Measurements from ENCODE around the gene NECAB3. TPM values are rescaled to one million over a fixed set of nuclear protein-coding genes. Genes with fewer than 3 reads are reported as not detected.

The NECAB3 gene
- total RNA-seq, 1 donor from 2014 or later = 16.2 TPM

DNA sequence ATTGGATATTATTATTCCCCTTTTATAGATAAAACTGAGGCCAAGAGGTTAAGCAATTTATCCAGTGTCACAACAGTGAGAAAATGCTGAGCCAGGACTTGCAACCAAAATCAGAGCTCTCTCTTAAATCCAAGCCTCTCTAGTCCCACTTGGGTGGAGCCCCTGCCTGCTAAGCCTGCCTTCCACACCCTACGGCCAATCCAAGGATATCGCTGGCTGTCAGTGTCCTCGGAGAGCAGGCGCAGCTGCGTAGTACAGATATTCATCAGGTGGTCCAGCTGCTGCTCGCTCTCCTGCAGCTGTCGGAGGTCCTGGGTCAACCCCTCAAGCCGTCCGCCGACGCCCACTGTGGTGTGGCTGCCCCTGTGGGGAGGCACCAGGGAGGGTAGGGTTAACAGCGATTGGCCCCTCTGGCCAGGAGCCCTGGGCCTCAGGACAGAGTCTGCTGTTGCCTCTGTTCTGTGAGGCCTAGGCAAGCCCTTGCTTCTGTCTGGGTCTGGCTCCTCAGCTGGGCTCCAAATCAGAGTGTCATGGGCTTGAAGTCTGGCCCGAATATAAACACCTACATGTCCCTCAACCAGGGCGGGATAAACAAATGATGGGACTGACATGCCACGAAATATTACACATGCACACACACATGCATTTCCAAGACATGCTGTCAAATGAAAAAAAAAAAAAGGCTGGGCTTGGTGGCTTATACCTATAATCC is 3.9 kb upstream of the NECAB3 start:
- no peak for DNase-seq (ENCODE audit: low read depth, low spot score)

DNA sequence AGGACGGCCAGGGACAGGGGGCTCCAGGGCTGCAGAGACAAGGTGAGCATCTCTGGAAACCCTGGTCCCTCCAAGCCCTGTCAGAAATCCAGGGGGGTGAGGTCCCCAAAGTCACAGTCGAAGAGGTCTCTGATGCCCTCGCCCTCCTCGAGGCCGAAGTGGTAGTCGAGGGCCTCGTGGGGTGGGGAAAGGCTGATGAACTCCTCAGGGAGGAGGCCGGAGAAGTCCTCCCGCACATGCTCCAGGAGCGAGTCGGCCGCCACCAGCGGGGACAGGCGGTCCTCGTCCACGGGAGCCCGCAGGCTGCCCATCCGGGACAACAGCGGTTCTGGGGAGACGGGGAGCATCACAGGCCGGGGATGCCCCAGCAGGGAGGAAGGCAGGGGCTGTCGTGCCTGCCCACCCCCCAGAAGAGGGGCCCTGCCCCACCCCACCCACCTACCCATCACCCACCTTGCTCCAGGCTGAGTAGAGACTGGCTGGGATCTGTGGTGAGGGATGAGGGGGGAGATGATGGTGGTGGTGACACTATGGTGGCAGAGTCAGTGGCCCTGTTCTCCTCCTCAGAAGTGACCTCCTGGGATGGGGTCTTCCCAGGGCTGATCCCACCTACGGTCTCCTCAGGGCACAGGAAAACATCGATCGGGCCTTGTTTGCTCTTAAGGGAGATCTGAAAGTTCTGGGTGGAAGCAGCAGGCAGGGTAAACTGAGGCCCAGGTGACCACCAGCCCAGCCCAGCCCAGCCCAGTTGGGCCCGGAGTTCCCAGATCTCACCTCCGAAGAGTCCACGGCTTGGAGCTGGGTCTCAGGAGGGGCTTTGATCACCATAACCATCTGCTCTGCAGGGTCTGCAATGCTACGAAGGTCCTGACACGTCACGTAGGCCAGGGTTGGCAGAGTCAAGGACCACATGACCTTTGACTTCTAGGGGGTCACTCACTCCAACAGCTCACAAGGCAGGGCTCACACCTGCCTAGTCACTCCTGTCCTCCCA is 2.7 kb upstream of the NECAB3 start:
- DNase-seq (ENCODE audit: low read depth, low spot score) = no peak

DNA sequence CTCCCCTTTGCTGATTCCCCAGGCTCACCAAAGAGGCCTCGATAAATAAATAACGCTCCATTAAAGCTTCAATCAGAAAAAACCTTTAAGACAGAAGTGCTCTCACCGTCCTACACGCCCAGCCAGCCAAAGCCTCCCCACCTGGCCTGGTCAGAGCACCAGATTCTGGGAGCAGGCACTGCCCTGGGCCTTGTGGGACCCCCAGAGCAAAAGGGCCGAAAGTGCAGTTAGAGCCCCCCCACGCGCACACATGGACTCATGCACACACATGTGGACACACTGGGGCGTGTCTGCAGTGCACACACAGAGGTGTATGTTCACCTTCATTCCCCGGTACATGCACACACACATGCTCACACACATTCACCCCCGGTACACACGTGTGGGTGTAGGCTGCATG is 1.9 kb upstream of the NECAB3 start:
- DNase-seq (ENCODE audit: low read depth, low spot score) = no peak

DNA sequence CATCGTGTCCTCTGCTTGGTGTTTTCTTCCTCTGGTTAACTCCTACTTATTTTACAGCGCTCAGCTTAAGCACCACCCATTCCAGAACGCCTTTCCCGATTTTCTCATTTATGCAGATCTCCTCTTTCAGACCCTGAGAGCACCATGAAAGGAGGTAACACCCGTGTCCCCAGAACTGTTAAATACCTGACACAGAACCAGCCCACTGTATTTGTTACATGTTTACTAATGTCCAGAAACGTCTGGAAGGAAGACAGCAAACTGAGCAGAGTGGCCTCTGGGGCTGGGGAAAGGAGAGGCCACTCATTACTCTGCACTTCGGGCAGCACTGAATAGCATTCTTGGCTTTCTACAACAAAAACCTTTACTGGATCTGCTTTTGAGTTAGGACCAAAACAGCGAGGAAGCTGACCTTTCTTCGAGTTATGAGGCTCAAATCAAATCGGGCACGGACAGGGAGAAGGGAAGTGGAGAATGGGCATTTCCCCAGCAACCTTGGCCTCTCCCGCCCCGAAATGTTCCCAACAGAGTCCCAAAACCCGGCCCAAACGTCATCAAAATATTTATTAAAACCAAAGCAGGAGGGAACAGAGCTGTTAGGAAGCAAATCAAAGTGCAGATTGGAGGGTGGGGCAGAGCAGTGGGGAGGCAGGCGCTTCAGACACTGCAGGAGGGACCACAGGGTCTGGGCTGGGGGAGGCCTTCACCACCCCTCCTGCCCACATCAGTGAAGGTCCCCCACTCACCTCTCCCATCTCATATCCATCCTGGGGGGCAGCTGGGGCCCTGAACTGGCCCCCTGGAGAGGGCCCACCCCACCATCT is 1.1 kb upstream of the NECAB3 start:
- DNase-seq (ENCODE audit: low read depth, low spot score) = no peak

DNA sequence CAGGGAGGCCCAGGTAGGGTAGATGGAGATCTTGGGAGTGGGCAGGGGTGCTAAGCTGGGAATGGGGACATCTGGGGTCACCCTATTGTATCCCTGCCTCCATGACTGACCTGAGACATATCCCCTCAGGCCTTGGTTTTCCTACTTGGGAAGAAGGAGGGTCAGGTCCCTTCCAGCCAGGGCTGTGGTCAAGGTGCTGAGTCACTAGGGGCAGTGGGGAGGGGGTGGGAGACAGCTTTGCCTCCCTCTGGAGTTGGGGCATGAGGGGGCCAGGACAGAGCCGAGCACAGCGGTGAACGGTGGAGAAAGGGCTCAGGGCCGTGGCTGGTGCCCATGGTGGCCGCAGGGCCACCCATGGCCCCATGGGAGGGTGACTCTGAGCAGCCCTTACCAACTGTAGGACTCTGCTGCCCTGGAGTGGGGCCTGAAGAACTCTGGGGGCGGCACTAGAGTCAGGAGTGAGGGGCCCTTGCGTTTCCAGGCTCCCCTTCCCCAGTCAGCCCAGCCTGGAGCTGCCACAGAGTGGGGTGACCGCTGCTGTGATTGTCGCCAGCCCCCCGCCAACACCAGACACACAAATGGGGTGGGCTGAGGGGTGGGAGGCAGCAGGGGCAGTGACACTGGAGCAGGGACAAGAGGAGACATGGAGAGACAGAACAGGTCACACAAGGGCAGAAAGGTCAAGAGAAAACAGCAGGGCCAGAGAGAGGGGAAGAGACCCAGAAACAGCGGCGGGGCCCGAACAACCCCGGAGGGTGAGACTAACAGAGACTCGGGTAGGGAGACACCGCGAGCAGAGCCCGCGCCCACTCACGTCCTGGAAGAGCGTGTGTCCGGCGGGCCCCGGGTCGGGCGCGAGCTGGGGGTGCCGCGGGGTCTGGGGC is 576 bp downstream of the NECAB3 start:
- no peak for DNase-seq (ENCODE audit: low read depth, low spot score)

GRCh38 chr20:33673114-33673409 is 1.2 kb downstream of the NECAB3 start:
- no peak for DNase-seq (ENCODE audit: low read depth, low spot score)

- DNase-seq (ENCODE audit: low read depth, low spot score) = no peak
Observed at GRCh38 chr20:33672426-33673113, 1.7 kb downstream of the NECAB3 start.

DNA sequence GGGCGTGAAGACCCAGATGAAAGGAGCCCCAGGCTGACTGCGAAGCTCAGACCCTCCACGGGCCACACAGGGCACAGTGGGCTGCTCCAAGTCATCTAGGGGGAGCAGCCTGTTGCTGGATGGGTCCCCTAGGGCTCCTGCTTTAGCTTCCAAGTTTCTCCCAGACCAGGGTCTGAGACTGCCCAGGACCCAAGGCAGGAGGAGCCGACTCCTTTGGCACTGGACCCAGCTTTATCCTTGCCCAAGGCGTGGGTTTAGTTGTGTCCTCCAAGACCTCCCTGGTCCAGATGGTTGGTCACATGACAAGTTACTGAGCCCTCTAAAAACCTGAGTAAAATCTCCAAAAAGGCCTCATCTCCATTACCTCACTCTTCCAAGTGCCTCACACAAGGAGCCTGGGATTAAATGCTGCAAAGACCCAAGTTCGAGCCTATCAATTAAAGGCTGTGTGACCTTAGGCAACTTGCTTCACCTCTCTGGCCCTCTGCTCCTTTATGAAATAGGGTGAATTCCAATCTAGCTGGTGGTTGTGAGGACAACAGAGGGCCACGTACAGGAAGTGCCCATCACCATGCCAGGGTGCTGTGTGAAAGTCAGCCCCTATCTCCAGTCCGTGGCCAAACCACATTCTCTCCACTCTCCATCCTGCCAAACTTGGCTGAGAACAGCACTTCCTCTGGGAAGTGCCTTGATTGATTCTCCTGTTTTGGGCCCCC is 2.5 kb downstream of the NECAB3 start:
- DNase-seq (ENCODE audit: low read depth, low spot score) = no peak

DNA sequence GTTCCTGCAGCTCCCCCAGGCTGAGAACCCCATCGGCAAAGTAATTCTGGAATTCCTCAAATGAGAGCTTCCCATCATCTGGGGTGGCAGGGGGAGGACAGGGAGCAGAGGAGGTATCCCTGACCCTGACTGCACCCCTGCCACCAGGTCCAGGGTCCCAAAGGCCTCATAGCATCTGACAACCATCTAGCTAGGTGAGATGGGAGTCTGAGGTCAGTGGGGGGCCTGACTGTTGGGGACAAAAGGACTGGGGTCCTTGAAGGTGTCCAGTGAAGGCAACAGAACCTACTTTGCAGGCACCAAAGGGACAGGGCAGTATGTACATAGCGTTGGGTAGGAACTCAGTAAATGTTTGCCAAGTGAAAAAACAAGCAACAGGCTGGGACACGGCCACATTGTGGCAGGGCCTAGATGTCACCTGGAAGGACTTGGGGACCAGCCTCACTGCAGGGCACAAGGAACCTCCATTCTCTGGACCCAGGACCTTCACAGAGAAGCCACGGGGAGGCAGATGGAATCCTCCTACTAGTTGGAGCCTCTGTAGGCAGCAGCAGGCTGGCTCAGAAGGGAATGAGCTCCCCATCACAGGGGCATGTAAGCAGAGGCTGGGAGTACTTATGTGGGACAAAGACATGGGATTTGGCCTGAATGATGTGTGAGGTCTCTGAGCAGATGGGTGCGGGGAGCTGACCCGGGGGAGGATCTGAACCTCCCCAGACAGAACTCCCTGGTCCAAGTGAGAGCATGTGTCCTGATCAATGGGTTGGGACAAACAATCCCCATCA is 3.3 kb downstream of the NECAB3 start:
- no peak for DNase-seq (ENCODE audit: low read depth, low spot score)

- no peak for DNase-seq (ENCODE audit: low read depth, low spot score)
Observed at GRCh38 chr20:33669873-33670640, 4.2 kb downstream of the NECAB3 start.

DNA sequence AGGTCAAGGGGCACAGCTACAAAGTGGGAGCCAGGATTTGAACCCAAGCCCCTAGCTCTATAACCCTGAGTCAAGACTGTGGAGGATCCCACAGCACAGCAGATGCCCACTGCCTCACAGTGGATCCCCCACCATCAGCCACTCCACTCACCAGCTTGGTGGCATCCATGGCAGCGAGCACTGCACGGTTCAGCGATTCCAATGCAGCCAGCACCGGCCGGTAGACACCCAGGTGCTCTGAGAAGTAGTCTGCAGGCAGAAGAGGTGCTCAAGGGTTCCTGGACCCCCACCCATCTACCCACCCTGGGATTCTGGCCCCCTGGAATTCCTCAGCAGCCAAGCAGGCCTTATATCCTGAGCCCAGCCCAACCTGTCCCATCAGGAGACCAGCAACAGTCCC is 5.0 kb downstream of the NECAB3 start:
- DNase-seq (ENCODE audit: low read depth, low spot score) = no peak

GRCh38 chr20:33668466-33669155 is 5.6 kb downstream of the NECAB3 start:
- DNase-seq (ENCODE audit: low read depth, low spot score) = no peak

- no peak for DNase-seq (ENCODE audit: low read depth, low spot score)
Observed at GRCh38 chr20:33667676-33668465, 6.4 kb downstream of the NECAB3 start.

GRCh38 chr20:33667245-33667675 is 7.0 kb downstream of the NECAB3 start:
- no peak for DNase-seq (ENCODE audit: low read depth, low spot score)

DNA sequence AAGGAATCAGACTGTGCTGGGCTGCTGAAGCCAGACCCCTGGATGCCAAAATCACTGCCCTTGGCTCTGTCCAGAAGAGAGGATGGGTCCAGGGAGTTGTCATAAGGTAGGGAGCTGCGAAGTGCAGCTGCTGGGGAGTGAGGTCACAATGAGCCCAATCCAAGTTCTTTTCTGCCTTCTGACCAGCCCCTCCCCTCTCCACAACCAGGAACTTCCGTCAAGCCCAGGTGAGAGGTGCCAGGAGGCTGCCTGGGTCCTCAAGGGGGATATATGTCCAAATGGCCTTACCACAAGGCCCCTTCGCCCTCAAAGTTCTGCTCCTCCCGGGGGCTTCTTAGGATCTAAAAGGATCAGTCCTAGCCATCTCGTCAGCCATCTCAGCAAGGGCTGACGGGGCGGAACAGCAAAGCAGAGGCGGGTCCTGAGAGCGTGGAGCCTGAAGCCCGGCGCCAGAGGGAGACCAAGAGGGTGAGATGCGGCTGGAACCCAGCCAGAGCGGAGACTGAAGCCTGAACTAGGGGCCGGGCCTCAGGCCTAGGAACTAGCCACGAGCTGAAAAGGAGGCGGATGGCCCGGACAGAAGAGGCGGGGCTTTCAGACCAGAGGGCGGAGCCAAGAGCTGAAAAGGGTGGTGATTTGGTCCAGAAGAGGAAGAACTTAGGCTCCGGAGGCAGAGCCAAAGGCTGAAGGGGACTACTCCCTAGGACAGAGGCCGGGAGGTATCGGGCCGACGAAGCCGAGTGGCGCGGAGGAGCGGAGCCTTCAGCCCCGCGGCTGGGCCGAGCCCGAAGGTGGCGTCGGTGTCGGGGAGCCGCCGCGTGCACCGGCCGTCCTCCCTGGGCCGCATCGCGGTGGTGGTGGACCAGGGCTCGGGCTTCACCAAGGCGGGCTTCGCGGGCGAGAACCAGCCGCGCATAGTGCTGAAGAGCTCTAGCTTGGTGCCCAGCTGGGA is 7.7 kb downstream of the NECAB3 start, which contains the start of gene ACTL10:
Gene ACTL10 (plus strand): TSS at position 651 of the 952 bp plus-strand sequence. CDS start 555 bp downstream, outside the sequence.
- peak; percentile 88 for DNase-seq (ENCODE audit: low read depth, low spot score)
